BE2C (cell line): Measurements from ENCODE around the gene PGF.

Experiments used
- DNase-seq: peaks from one replicate; pipeline ENCODE4 v3.0.0-alpha.2; 2020
- H3K27me3 ChIP-seq: fragments of 250-450 bp; sonication (Bioruptor Pico); 2 replicates; pipeline ENCODE4 v1.5.1; 2020; ENCODE audit warnings: mild to moderate bottlenecking
- H3K36me3 ChIP-seq: fragments of 250-450 bp; sonication (Bioruptor Pico); 2 replicates; pipeline ENCODE4 v1.5.1; 2020; ENCODE audit warnings: mild to moderate bottlenecking
- H3K4me1 ChIP-seq: fragments of 250-450 bp; sonication (Bioruptor Pico); 2 replicates; pipeline ENCODE4 v1.5.1; 2020
- H3K4me3 ChIP-seq: 2 replicates; pipeline ENCODE4 v1.5.1; 2011; ENCODE audit warnings: low read depth, low read length
- H3K9me3 ChIP-seq: fragments of 250-450 bp; sonication (Bioruptor Pico); 2 replicates; pipeline ENCODE4 v1.5.1; 2020
- CTCF ChIP-seq: IDR thresholded peaks from 2 replicates; pipeline ENCODE4 v1.5.1; 2012; ENCODE audit warnings: mild to moderate bottlenecking, low read depth, low read length

The PGF gene

DNA sequence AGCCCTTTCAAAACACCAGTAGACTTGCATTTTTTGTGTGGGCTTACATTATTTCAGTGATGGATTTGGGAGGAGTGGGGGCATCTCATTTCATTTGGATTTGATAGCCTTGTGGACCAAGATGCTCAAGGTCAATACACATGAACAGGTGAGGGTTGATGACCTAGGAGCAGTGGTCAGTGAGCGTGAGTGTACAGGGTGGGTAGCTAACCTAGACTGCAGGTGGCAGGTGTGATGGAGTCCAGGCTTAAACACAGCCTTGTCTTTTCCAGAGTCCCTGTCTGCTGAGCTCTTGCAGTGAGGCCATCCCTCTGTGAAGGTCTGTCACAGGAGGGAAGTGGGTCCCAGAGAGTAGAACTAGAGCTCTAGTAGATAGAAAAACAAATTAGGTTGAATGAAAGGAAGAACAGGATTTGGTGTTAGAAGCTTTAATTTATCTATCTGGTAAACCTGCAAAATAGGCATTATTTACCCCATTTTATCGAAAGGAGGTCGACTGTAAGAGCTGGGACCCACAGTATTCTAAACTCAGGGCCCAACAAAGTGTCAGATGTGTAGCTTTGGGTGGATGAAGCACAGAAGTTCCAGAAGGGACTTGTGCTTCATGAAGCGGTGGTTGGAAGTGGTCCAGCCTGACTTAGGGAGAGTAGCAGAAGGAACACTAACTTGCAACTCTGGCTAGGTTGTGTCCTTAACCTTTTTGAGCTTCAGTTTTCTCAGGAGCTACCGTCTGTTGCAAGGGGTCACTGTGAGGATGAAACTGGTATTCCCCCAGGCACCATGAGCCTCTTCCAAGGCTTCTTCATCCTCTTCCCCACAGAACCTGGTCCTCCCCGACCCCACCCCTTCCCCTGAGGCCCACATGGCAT, 50.5 kb downstream of the PGF start:
- Histone ChIP-seq H3K36me3 (peaks cover 56% of the 10 kb centered on the region), H3K27me3 (no peaks in the 10 kb centered on the region), H3K4me3 (no peak overlapping the region), H3K4me1 (peaks cover 12% of the 10 kb centered on the region), H3K9me3 (no peaks in the 10 kb centered on the region)
- DNase-seq: no peak
- no peak for TF ChIP-seq CTCF

GRCh38 chr14:74902941-74903705, 52.3 kb downstream of the PGF start:
- H3K9me3 ChIP-seq: no peaks in the 10 kb centered on the region
- H3K4me1 ChIP-seq: peaks cover 12% of the 10 kb centered on the region
- no peak for TF ChIP-seq CTCF
- no peak overlapping the region for H3K4me3 ChIP-seq
- no peaks in the 10 kb centered on the region for H3K27me3 ChIP-seq
- no peak for DNase-seq
- H3K36me3 ChIP-seq: peaks cover 73% of the 10 kb centered on the region

DNA sequence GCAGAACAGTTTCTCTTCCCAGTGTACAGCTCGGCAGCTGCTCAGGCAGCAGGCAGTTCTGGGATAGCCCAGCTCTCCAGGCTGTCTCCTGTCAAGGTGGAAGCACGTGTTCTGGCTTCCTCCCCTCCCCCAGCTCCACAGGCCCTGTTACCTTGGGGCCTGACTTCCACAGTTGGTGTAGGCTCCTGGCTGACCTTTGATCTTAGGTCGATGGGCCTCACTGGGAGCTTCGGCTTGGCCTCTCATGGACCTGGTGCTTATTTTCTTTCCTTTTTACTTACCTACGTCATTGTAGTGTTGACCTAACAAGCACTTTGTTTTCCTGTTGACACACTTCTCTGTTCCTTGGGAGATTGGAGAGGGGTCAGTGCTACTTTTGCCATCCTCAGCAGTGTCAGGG, 56.7 kb downstream of the PGF start:
- Histone ChIP-seq H3K4me1 (no peaks in the 10 kb centered on the region), H3K36me3 (peaks cover 93% of the 10 kb centered on the region), H3K4me3 (no peak overlapping the region), H3K9me3 (no peaks in the 10 kb centered on the region), H3K27me3 (no peaks in the 10 kb centered on the region)
- no peak for TF ChIP-seq CTCF
- no peak for DNase-seq

- H3K4me3 ChIP-seq: no peak overlapping the region
- DNase-seq: no peak
- TF ChIP-seq CTCF: no peak
- no peaks in the 10 kb centered on the region for H3K27me3 ChIP-seq
- H3K4me1 ChIP-seq: no peaks in the 10 kb centered on the region
- peaks cover 97% of the 10 kb centered on the region for H3K36me3 ChIP-seq
- H3K9me3 ChIP-seq: no peaks in the 10 kb centered on the region
Measured at GRCh38 chr14:74898083-74898482, 57.3 kb downstream of the PGF start.

- Histone ChIP-seq H3K4me3 (no peak overlapping the region), H3K27me3 (no peaks in the 10 kb centered on the region), H3K4me1 (no peaks in the 10 kb centered on the region), H3K9me3 (no peaks in the 10 kb centered on the region), H3K36me3 (peaks cover 97% of the 10 kb centered on the region)
- TF ChIP-seq CTCF: no peak
- DNase-seq: no peak
Measured at GRCh38 chr14:74897642-74898041, 57.8 kb downstream of the PGF start.

DNA sequence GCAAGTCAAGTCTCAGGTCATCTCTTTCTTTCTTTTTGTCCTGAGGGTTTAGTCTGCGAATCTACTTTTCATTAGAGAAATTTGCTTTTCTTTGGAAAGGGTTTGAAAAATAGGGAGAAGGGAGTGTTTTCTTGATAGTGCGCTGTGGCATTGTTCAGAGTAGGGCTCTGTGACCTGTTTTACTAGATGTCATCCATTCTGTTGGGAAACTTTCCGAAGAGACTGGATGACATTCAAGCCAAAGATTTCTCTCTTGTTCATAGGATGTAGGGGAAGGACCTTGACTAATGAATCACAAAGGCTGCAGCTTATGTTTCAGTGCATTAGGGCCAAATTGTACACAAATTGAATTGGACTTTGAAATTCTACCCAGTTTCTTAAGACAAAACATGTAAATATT, 59.0 kb downstream of the PGF start:
- DNase-seq: no peak
- Histone ChIP-seq H3K36me3 (peaks cover 96% of the 10 kb centered on the region), H3K4me3 (no peak overlapping the region), H3K9me3 (no peaks in the 10 kb centered on the region), H3K27me3 (no peaks in the 10 kb centered on the region), H3K4me1 (no peaks in the 10 kb centered on the region)
- TF ChIP-seq CTCF: no peak
